GM21737 (cell line): ENCODE data around the gene RAB22A.
A peak's percentile ranks its signal among the peaks of the same experiment; 100 is the strongest.

Source experiments
- ATAC-seq: cut with Tn5 transposase; IDR thresholded peaks from one replicate; pipeline ENCODE4 v1.9.1; 2021; ENCODE audit warnings: mild to moderate bottlenecking, moderate library complexity; ENCODE audit not compliant: unreplicated experiment

Gene RAB22A

GRCh38 chr20:58309591-58310290 is at the start of gene RAB22A:
Gene RAB22A, plus strand, starts transcription at chr20:58309715. Its CDS starts 262 bp downstream, at chr20:58309977.
- peak; percentile 69 for ATAC-seq

- ATAC-seq, result no peak
Observed at GRCh38 chr20:58260006-58260405, 49.5 kb upstream of the RAB22A start.

- ATAC-seq, result no peak
Observed at GRCh38 chr20:58261660-58262059, 47.9 kb upstream of the RAB22A start.

- ATAC-seq, result no peak
Observed at GRCh38 chr20:58264271-58264670, 45.2 kb upstream of the RAB22A start.

- no peak for ATAC-seq
Observed at GRCh38 chr20:58267389-58268215, 41.9 kb upstream of the RAB22A start.

- ATAC-seq, result no peak
Observed at GRCh38 chr20:58268421-58268821, 41.1 kb upstream of the RAB22A start.

- no peak for ATAC-seq
Observed at GRCh38 chr20:58268936-58269619, 40.4 kb upstream of the RAB22A start.

GRCh38 chr20:58271606-58272351 is 37.7 kb upstream of the RAB22A start:
- ATAC-seq, result no peak

GRCh38 chr20:58274384-58274783 is 35.1 kb upstream of the RAB22A start:
- no peak for ATAC-seq

GRCh38 chr20:58277107-58277506 is 32.4 kb upstream of the RAB22A start:
- ATAC-seq, result no peak

GRCh38 chr20:58277578-58278472 is 31.7 kb upstream of the RAB22A start:
- no peak for ATAC-seq

- no peak for ATAC-seq
Observed at GRCh38 chr20:58286729-58287128, 22.8 kb upstream of the RAB22A start.

GRCh38 chr20:58287638-58288037 is 21.9 kb upstream of the RAB22A start:
- ATAC-seq, result no peak

GRCh38 chr20:58289143-58289542 is 20.4 kb upstream of the RAB22A start:
- ATAC-seq, result no peak

- ATAC-seq, result no peak
Observed at GRCh38 chr20:58293453-58293852, 16.1 kb upstream of the RAB22A start.

- no peak for ATAC-seq
Observed at GRCh38 chr20:58294497-58295455, 14.7 kb upstream of the RAB22A start.

GRCh38 chr20:58296051-58296837 is 13.3 kb upstream of the RAB22A start:
- no peak for ATAC-seq

GRCh38 chr20:58297394-58297793 is 12.1 kb upstream of the RAB22A start:
- no peak for ATAC-seq
